ENCODE measurements around the gene PTN. TPM values are rescaled to one million over a fixed set of nuclear protein-coding genes. Genes with fewer than 3 reads are reported as not detected.

Gene PTN
- polyA plus RNA-seq, 3 donors: not detected

DNA sequence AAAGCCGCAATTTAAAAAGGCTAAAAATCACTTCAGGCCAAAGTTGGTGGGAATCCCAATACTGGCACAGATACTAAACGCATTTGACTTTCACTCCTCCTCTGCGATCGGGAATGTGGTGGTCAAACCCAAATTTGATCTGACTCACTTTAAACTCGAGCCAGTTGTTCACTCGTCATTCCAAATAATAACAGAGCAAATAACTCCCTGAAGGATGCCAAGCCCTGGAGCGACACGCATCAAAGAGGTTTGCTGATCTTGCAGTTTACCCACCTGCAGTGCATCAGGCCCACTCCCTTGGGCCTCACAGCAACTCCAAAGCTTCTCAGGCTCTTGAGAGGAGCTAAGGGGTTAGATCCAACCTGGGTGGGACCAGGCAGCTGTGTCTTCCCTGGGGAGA is 12.2 kb downstream of the PTN start:
- H3K27me3 ChIP-seq (ENCODE audit: control insufficient read depth in 2 of 2, insufficient read depth in 2 of 2, low read length in 2 of 2): no peaks in the 10 kb centered on the region
- no peak overlapping the region for H3K4me3 Mint-ChIP-seq
- H3K27me3 Mint-ChIP-seq (ENCODE audit: low read depth in 3 of 3): no peaks in the 10 kb centered on the region
- intact Hi-C loops (cut with micrococcal nuclease): no loop called here
- no peaks in the 10 kb centered on the region for H4K20me1 ChIP-seq (ENCODE audit: insufficient read depth, low read length)
- no peak overlapping the region for H2AFZ ChIP-seq (ENCODE audit: insufficient read depth, low read depth, low read length, poor library complexity, severe bottlenecking)
- H3K4me1 Mint-ChIP-seq: no peaks in the 10 kb centered on the region
- H3K27ac ChIP-seq (ENCODE audit: low read depth in 1 of 2, low read length in 2 of 2): no peak overlapping the region
- H3K9me3 Mint-ChIP-seq: peaks cover 0 to 26% (median 7%) of the 10 kb centered on the region in 7 donors
- H3K4me1 ChIP-seq (ENCODE audit: control insufficient read depth in 1 of 2, insufficient read depth in 2 of 2, low read length in 2 of 2): no peaks in the 10 kb centered on the region
- no peak overlapping the region for H3K4me3 ChIP-seq (replicated peaks in 1 of 3; ENCODE audit: low read depth in 2 of 3, low read length in 3 of 3)
- peaks cover 4 to 10% of the 10 kb centered on the region in 2 donors for H3K9me3 ChIP-seq (replicated peaks in 1 of 2; ENCODE audit: control insufficient read depth in 1 of 2, insufficient read depth in 1 of 2, low read length in 2 of 2)
- no peaks in the 10 kb centered on the region for H3K36me3 ChIP-seq (replicated peaks in 1 of 2; ENCODE audit: control insufficient read depth in 1 of 2, insufficient read depth in 2 of 2, low read length in 2 of 2)
- H3K9ac ChIP-seq (ENCODE audit: insufficient read depth, low read length, poor library complexity, severe bottlenecking): no peak overlapping the region
- no peak for DNase-seq
- TF ChIP-seq, protein P1, sequence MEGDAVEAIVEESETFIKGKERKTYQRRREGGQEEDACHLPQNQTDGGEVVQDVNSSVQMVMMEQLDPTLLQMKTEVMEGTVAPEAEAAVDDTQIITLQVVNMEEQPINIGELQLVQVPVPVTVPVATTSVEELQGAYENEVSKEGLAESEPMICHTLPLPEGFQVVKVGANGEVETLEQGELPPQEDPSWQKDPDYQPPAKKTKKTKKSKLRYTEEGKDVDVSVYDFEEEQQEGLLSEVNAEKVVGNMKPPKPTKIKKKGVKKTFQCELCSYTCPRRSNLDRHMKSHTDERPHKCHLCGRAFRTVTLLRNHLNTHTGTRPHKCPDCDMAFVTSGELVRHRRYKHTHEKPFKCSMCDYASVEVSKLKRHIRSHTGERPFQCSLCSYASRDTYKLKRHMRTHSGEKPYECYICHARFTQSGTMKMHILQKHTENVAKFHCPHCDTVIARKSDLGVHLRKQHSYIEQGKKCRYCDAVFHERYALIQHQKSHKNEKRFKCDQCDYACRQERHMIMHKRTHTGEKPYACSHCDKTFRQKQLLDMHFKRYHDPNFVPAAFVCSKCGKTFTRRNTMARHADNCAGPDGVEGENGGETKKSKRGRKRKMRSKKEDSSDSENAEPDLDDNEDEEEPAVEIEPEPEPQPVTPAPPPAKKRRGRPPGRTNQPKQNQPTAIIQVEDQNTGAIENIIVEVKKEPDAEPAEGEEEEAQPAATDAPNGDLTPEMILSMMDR (IDR thresholded peaks at IDR 0.05): no peak
- WGBS (ENCODE audit: insufficient coverage): 81% methylated on average over 8 of the region's 8 CpGs
- no peaks in the 10 kb centered on the region for H3K79me2 ChIP-seq (ENCODE audit: insufficient read depth, low read length)
- no peak overlapping the region for H3K27ac Mint-ChIP-seq
- H3K4me2 ChIP-seq (replicated peaks; ENCODE audit: extremely low read depth, low read length, poor library complexity, severe bottlenecking): no peak overlapping the region
- H3K36me3 Mint-ChIP-seq: no peaks in the 10 kb centered on the region

DNA sequence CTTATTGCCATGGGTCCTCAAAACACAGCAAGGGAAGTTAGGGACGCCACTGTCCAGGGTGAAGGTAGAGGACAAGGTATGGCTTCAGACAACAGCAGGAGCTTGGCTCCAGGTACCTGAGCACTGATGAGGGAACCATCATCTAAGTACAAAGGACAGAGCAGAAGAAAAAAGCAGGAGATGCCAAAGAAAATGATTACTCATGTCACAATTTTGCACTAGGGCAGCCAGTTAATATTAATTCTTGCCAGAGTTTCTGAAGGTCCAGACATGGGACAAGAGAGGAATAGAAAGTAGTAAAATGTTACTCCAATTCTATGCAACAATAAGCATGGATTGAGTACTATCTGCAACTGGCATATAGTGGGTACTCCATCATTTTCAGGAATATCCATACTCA is 14.1 kb downstream of the PTN start:
- Histone ChIP-seq H3K4me1 (ENCODE audit: control insufficient read depth in 1 of 2, insufficient read depth in 2 of 2, low read length in 2 of 2) (no peaks in the 10 kb centered on the region), H3K27me3 (ENCODE audit: control insufficient read depth in 2 of 2, insufficient read depth in 2 of 2, low read length in 2 of 2) (no peaks in the 10 kb centered on the region), H4K20me1 (ENCODE audit: insufficient read depth, low read length) (no peaks in the 10 kb centered on the region), H3K9me3 (replicated peaks in 1 of 2; ENCODE audit: control insufficient read depth in 1 of 2, insufficient read depth in 1 of 2, low read length in 2 of 2) (peaks cover 4 to 7% of the 10 kb centered on the region in 2 donors), H3K79me2 (ENCODE audit: insufficient read depth, low read length) (no peaks in the 10 kb centered on the region), H3K27ac (ENCODE audit: low read depth in 1 of 2, low read length in 2 of 2) (no peak overlapping the region), H3K4me2 (replicated peaks; ENCODE audit: extremely low read depth, low read length, poor library complexity, severe bottlenecking) (no peak overlapping the region), H2AFZ (ENCODE audit: insufficient read depth, low read depth, low read length, poor library complexity, severe bottlenecking) (no peak overlapping the region), H3K36me3 (replicated peaks in 1 of 2; ENCODE audit: control insufficient read depth in 1 of 2, insufficient read depth in 2 of 2, low read length in 2 of 2) (no peaks in the 10 kb centered on the region), H3K4me3 (replicated peaks in 1 of 3; ENCODE audit: low read depth in 2 of 3, low read length in 3 of 3) (no peak overlapping the region), H3K9ac (ENCODE audit: insufficient read depth, low read length, poor library complexity, severe bottlenecking) (no peak overlapping the region)
- Mint-ChIP-seq H3K27me3 (ENCODE audit: low read depth in 3 of 3) (peaks cover 0 to 2% (median 0%) of the 10 kb centered on the region in 3 donors), H3K9me3 (peaks cover 0 to 26% (median 7%) of the 10 kb centered on the region in 7 donors), H3K36me3 (no peaks in the 10 kb centered on the region), H3K4me1 (no peaks in the 10 kb centered on the region), H3K4me3 (no peak overlapping the region), H3K27ac (no peak overlapping the region)
- 100% methylated on average over 1 of the region's 1 CpG for WGBS (ENCODE audit: insufficient coverage)
- TF ChIP-seq, protein P1 (IDR thresholded peaks at IDR 0.05): no peak
- intact Hi-C loops (cut with micrococcal nuclease): no loop called here
- DNase-seq: no peak

Measured in CD14-positive monocyte (primary cell).